C1 segment of cervical spinal cord (tissue), 14 donors: ENCODE measurements around the gene ACO1.

Source experiments
- DNase-seq, 14 donors: peaks; one replicate each; lab custom pipeline; 2025; lab: John Stamatoyannopoulos, UW

ACO1 gene

DNA sequence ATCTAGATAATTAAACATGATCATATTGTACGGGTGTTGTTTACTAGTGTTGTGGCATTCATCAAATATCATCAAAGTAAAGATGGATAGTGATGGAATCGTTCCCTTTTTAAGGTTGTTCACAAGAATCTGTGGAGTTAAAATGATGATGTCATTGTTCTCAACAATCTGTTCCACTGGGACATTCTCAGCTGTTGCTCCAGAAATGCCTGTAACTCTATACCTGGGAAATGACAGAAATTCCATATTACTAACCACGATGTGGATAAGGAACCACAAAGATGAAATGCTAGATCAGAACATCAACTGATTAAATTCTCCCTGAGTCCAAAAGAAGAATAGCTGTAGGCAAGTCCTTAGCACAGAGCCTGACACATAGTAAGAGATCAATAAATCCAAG is 103.5 kb downstream of the ACO1 start:
- no peak for DNase-seq

GRCh38 chr9:32490601-32491000 is 106.2 kb downstream of the ACO1 start:
- no peak for DNase-seq

GRCh38 chr9:32497921-32498320 is 113.5 kb downstream of the ACO1 start:
- DNase-seq, result no peak

DNA sequence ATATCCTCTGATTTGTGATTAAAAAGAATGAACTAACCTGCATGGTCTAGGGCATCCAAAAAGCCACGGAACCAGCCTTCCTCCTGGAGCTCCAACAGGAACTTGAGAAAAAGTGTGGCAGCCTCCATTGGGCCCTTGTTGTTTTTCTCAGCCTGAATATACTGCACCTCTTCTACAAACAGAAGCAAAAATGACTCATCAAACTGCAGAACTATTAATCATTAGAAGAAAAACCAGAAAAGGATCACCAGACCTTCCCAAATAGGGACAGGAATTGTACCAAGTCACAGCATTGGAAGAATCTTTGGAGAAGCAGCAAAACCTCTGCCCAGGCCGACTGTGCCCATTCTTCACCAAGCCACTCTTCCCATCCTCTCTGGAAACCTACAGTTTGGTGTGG is 116.3 kb downstream of the ACO1 start:
- DNase-seq, result no peak

DNA sequence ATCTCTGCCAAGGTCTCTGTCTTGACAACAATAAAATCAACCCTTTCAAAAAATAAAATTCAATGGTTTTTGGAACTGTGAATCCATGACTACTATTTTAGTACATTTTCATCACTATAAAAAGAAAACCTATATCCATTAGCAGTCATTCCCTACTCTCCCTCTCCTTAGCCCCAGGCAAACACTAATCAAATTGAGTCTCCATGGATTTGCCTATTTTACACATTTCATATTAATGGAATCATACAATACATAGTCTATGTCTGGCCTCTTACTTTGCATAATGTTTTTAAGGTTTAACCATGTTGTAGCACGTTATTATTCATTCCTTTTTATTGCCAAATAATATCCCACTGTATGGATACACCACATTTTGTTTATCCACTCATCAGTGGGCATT is 117.4 kb downstream of the ACO1 start:
- DNase-seq, result no peak

DNA sequence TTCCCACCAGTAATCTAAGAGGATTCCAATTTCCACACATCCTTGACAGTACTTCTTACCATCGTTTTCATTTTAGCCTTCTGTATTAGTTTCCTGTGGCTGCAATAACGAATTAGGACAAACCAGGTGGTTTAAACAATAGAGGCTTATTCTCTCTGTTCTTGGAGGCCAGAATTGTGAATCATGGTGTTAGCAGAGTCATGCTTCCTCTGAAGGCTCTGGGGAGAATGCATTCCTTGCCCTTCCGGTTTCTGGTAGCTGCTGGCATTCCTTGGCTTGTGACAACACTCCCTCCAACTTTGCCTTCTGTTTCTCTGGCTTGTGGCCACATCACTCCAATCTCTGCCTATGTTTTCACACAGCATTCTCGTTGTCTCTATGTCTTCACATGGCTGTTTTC is 118.0 kb downstream of the ACO1 start:
- no peak for DNase-seq

DNA sequence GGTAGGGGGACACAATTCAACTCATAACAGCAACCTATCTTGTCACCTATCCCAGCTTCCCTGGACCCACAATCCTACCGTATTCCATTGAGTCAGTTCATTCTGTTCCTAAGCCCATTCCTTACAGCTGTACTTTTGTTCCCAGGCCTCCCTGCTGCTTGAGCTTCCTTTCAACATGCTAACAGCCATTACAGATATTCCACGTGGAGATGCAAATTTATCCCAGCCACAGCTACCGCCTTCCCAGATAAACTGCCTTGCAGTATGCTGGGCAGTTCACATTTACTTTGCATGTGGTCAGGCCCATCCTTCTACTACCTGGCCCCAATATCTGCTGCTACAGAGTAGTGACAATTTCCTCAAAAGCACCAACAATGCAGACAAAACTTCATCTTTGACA is 118.6 kb downstream of the ACO1 start:
- no peak for DNase-seq
